Activated CD8-positive, alpha-beta memory T cell treated with anti-CD3 and anti-CD28 coated beads for 4 hours (primary cell): ENCODE data around the gene PREX1.

Experiments used
- DNase-seq, 2 donors: peaks; one replicate each; pipeline ENCODE4 v3.0.0-alpha.2; 2020; ENCODE audit warnings: low read depth in 2 of 2

The PREX1 gene

DNA sequence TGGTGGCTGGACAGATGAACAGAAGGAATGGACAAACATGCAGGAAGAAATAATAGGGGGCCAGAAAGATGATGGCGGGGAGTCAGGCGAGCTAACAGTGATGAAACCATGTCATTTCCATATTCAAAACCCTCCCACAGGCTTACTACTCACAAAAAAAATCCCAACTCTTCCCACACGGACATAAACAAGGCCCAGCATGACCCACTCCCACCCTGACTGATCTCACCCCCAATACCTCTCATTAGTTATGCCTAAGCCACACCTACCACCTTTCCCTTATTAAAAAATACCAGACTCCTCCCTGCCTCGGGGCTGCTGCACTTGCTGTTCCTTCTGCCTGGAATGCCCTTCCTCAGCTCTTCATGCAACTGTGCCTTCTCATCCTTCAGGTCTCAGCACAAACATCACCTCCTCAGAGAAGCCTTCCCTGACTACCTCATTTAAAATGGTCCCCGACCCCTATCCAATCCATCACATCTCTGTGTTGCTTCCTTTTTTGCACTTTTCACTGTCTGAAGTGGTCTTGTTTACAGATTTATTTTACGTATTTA is 145.8 kb downstream of the PREX1 start:
- no peak for DNase-seq

DNA sequence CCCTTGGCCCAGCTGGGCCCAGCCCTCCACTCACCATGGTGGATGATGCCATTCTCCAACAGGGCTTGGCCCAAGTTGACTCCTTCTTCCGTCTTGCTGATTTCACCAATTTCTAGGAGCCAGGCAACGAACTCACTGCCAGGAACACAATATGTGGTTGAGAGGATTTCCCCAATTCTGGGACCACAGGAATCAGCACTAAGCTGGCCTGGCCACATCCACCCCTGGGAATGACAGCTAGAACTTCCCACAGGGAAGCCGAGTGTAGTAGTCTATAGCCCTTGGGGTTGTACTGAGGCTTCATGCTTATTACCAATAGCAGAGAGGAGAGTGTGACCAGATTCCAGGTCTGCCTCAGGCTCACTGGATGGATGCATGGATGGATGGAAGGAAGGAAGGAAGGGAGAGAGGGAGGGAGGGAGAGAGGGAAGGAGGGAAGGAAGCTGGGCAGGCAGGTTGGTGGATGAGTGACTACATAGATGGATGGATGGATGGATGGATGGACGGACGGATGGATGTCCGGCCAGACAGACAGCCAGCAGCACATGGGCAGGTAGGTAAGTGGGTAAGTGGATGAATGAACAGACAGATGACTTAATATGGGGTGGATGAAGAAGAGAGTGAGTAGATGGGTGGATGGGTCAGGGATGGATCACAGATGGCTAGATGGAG is 146.5 kb downstream of the PREX1 start:
- DNase-seq = no peak

DNA sequence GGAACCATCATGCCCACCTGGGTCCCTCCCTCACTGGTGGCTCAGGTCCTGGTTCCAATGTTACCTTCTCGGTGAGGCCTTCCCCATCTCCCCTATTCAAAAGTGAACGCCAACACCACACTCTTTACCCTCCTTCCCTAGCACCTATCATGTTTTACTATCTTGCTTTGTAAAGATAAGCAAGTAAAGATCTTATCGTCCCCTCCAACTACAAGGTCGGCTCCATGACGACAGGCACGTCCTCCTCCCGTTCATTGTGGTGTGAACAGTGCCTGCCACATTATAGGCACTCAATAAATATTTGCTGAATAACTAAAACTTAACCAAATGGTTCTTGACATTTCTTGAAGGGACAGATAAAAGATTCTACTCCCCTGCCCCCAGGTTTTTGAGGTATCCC is 147.1 kb downstream of the PREX1 start:
- no peak for DNase-seq

DNA sequence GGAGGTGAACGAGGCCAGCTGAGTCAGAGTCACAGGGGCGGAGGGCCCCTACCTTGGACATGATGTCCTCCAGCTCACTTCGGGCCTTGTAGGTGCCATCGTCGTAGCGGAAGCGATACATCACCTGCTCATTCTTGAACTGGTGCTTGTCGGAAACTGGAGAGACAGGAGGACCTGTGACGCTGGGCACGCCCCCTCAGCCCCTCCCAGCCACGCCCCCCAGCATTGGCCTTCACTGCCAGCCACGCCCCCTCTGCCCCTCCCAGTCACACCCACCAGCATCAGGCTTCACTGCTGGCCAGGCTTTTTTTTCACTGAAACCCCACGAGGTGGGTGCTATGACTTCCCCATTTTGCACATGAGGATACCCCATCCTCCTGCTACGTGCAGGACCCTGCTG is 148.2 kb downstream of the PREX1 start:
- DNase-seq = no peak

DNA sequence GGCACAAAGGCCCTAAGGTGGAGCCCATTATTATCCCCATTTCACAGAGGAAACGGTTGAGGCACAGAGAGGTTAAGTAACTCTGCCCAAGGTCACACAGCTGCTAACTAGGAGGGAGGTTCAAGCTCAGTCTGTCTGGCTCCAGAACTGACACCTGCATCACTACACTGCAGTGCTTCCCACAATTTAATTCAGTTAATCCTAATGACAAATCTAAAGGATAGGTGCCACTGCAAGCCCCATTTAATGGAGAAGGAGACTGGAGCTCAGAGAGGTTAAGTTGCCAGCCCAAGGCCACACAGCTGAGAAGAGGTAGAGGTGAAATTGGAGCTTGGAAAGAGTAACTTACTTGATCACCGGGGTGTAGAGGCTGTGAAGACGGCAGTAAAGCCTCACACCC is 148.8 kb downstream of the PREX1 start:
- DNase-seq = no peak

DNA sequence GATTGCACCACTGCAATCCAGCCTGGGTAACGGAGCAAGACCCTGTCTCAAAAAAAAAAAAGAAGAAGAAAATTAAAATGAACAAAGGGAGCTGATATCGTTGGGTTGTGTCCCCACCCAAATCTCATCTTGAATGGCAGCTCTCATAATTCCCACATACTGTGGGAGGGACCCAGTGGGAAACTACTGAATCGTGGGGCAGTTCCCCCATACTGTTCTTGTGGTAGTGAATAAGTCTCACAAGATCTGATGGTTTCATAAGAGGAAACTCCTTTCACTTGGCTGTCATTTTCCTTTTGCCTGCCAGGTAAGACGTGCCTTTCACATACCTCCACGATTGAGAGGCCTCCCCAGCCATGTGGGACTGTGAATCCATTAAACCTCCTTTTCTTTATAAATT is 149.4 kb downstream of the PREX1 start:
- DNase-seq = no peak

DNA sequence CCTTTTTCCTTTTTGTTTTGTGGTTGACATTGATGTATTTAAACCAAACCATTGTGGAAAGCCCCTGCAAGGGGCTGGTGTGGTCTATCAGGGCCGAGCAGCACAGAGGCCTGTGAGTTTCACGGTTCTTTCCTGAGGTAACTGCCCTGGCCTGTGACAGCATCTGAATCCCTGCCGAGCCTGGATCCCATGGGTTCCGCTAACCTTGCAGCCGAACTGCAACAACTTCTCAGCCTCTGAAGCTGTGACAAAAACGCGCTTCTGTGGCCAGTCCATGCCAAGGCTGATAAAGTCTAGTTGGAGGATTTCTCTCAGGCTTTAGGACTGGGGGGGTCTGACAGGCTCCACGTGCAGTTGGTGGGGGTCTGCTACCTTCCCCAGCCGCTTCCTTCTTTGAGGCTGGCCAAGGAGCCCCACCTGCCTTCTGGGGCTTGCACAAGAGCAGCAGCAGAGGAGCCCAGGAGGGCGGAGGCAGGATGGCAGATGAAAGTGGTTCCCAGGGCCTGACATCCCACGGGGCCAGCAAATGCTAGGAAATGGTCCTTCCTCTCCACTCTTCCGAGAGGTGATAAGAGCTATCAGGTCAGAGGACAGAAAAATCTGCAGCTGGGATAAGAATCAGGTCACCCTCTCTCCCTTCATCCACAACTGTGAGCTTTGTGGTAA is 150.9 kb downstream of the PREX1 start:
- no peak for DNase-seq

DNA sequence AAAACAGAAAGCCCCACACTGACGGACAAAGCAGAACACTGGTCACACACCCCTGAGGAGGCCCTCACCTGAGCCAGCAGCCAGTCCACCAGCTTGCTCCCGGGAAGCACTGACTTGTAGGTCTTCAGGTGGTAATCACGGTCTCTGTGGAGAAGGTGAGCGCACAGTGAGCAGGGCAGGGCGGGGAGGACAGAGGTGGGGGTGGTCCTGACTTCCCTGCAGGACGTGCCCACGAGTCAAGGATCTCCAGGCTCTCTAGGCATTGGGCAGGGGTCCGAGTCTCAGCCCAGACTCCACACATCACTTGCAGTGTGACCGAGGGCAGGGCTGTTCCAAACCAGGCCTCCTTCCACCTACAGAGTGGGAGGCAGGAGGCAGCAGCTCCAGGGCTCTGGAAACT is 151.7 kb downstream of the PREX1 start:
- no peak for DNase-seq

DNA sequence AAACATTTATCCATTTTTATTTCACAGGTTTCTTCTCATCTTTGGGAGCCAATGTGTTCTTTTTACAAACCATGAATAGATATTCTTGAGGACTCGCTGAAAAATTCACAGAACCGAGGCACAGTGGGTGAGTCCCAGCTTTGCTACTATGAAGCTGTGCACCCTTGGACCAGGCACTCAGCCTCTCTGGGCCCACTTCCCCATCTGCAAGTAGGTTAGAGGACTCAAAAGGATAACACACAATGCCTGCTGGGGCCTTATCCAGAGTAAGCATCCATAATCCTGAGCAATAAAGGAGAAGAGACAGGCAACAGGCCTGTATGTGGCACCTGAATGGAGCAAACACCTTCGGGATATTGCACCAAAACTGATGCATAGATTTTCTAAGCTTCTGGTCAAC is 153.3 kb downstream of the PREX1 start:
- no peak for DNase-seq

DNA sequence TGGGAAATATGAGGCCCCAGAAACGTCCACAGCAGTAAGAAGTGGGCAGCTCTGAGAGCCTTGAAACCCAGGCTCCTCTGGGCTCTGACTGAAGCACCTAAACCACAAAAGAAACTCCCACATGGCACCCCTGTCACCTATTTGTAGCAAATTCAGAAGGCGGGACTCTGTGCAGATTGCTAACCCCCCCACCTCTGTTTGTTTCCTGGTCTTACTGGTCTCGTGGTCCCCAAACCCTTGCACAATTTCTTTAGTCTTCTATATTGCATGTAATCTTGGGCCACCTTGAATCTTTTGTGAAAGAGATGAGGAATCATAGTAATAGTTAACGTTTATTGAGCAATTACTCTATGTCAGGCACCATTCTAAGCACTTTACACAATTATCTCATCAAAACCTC is 154.3 kb downstream of the PREX1 start:
- DNase-seq = no peak

DNA sequence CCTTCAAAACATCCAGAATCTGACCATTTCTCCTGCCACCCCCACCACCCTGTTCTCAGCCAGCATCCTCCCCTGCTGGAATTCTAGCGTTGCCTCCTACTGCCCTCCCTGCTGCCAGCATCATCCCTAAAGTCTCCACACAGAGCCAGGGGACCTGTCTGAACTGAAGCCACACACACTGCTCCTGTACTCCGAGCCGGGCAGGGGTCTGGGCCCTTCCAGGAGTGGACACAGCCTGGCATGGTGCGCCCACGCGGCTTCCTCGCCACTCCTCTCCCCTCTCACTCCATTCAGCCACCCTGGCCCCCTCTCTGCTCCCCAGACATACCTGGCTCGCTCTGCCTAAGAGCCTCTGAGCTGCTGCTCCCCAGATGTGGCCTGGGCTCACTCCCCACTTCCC is 155.5 kb downstream of the PREX1 start:
- no peak for DNase-seq

DNA sequence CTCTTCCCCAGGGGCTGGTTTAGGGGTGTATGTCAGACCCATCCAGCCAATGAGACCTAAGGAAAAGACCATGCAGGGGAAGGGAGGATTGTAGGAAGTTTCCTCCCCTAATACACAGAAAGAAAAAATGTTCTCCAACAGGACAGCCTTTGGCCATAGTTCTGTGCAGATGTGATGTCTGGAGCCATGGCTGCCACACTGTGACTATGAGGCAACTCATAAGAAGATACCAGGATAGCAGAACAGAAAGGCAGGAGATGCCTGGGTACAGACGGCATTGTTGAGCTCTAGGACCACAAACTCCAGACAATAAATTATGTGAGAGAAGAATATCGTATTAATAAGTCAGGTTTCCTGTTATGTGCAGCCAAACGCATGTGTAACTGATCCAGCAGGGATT is 156.7 kb downstream of the PREX1 start:
- DNase-seq = no peak

DNA sequence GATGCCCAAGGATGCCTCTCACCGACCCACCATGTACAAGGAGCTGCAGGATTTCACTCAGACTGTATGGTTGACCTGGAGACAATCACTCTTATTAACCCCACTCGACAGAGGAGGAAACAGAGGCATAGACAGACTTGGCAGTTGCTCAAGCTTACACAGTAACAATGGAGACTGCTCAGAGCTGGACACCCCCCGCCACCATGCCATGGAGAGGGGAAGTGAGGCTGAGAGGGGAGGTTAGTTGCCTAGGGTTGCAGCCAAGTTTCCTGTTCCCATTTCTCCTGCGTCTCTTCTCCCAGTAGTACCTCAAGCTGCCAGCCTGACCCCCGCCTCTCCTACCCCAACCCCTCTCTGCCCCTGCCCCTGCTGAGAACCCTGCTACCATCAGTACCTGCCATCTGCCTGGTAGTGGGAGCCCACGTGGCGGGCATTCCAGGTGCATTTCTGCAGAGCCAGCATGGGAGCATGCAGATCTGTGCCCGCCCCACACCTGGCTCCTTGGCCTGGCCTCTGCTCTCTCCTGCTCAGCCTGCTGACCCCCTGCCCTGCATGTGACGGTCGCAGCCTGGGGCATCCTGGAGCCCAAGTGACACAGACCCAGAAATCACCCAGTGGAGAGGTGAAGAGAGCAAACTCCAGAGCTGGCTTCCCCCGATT is 157.7 kb downstream of the PREX1 start:
- no peak for DNase-seq

DNA sequence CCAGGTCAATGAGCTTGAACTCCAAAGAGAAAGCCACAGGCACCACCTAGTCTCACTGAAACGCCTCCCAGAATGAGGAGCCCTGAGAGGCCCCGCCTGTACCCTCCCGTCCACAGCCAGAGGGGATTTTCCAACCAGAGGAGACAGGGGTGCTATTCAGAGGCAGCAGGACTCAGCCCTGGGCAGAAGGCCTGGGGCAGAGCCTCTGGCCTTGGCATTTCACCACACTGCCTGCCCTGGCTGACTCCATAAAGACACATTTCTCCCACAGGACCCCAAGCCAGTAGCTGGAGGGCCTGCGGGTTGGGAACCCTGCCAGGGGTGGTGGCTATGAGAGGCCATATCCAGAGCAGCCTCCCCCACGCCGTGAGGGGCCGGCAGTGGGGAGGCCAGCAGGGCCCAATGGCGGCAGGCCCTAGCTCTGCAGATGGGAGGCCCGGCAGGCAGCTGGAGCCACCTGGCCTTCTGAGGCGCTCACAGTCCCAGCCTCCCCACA is 159.3 kb downstream of the PREX1 start:
- no peak for DNase-seq

DNA sequence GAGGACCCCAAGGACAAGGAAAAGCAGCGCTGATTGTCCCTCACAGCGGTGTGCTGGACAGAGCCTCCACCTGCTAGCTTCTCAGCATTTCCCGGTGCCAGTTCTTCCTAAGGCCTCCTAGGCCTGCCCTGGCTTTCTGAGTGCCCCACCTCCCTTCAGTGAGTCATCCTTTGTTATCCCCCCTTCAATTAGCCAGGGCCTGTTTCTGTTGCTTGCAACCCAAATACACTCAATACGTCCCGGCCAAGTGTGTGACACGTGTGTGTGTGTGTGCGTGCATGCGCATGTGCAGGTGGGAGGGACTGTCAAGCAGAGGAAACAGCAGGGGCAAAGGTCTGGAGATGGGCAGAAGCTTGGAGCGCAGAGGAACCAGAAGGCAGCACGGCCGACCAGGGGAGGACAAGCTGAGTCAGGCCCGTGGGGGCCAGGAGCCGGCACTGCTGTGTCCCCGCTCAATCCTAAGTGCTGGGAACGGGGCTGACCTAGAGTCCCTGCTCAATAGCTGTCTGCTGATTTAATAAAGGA is 159.8 kb downstream of the PREX1 start:
- no peak for DNase-seq

DNA sequence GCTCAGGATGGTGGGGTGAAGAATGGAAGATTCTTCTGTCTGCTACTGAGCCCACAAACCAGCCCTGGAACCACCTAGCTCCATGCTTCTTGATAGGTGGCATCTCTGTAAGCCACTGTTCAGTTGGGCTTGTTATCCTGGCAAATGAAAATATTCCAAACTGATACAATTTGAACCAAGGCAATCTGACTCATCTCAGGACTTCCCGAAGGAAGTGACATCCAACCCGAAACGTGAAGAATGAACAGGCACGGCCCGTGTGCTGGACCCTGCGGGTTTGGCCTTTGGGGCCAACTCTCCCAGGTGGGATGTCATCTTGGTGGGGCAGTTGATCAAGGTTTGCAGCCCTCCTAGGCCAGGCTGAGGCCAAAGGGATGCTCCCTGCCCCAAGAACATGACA is 160.3 kb downstream of the PREX1 start:
- DNase-seq = no peak

DNA sequence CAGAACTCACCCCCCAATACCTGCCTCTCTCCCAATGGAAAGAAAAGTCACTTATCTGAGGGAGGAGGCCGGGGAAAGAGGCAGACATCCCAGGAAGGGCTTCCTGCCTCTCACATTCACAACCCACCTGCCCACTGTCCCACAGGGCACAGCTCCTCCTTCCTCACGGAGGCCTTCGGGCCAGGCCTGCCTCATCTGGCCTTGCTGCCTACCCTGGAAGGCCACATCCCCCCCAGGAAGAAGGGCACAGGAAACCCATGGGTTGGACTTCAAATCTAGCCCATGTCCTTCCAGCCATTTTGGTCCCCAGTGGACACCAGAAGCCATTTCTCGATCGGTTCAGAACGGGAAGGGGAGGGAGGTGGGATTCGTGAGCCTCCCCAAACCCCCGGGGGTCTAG is 162.0 kb downstream of the PREX1 start:
- no peak for DNase-seq

DNA sequence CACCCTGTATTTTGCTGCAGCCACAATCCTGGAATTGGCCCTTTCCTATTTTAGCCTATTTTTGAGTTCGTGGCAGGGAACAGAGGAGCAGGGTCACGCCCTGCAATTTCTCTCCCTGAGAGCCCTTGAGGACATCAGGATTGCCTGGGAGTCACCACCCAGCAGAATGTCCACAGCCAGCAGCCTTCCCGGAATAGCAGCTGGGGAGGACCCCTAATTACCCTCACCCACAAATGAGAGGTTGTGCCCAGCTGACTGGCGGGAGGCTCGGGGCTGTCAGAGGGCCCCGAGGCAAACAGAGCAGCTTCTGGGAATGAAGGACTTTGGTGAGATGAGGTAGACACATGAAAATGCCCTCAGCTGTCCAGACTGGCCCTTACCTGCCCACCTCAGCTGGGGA is 165.1 kb downstream of the PREX1 start:
- DNase-seq = no peak

DNA sequence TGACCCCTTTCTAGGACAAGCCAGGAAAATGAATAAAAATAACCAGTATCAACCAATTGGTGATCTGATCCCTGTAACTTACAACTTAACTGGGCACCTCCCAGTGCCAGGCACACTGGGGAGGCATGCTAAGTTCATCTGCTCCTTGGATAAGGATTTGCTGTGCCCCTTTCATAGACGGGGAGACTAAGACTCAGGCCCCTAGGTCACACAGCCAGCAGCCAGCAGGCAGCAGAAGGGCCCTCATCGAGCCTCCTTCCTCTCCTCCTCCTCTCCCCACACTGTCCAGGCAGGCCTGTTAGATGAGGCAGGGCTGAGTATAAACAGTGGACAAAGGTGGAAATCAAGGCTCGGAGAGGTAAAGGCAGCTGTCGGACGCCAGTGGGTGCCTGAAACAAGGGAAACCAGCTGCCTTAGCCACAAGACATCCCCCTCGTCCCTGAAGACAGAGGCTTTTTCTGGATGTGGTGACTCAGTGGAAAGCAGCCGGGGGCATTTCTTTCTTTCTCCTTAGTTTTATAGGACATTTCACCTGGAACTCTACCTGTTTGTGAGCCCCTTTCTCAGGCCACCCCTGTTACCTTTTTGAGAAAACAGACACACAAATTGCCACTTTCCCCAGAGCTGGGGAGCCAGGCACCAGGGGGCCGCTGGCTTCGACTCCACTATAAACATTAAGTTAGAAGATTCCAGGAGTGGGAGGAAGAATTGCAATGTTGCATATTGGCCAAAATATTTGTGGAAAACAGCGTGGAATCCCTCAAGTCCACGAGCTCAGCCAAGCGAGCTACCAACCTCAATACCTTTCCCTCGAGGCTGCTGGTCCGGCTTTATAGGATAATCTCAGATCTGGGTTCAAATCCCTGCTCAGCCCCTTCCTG is 166.0 kb downstream of the PREX1 start:
- DNase-seq = no peak

DNA sequence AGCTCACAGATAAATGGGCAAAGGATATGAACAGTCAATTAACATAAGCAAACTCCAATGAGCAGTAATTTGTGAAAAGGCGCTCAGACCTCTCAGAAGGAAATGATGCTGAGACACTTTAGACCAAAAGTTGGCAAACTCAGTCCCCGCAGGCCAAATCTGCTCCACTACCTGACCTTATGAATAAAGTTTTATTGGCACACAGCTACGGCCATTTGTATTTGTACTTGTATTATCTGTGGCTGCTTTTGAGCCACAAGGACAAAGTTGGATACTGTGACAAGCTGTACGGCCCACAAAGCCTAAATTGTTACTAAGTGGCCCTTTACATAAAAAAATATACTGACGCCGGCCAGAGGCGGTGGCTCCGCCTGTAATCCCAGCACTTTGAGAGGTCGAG is 167.0 kb downstream of the PREX1 start:
- DNase-seq = no peak

DNA sequence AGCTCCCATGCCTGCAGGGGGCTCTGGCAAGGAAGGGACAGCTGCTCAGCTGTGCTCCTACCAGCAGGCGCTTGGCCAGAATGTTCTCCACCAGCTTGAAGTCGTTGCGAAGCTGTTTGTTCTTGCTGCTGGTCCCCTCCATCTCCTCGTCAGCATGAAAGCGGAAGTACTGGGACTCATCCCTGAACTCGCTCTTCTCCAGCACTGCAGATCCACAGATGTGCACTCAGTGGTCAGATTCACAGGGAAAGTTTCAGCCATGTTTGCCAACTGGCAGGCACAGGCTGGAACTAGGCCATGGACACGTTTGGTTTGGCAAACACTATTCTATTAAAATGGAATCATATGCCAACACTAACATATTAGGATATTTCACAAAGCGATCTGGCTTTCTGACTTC is 167.9 kb downstream of the PREX1 start:
- no peak for DNase-seq

DNA sequence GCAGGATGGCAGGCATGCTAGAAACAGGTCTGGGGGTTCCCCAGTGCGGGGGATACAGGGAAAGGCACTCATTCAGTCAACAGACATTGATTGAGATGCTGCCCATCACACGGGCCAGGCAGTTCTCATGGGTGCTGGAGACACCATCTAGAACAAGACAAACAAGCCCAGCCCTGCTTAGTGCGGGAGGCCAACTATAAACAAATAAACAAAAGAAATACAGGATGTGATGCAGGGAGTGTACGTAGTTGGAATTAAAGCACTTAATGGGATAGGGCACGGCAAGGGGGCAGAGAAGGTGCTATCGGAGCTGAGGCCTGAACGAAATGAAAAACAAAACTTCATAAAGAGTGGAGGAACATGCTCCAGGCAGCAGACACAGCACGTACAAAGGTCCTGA is 169.3 kb downstream of the PREX1 start:
- no peak for DNase-seq
